Peyer's patch (tissue), 4 donors: ENCODE data around the gene ATG13. TPM values are rescaled to one million over a fixed set of nuclear protein-coding genes. Genes with fewer than 3 reads are reported as not detected.

Experiments
- DNase-seq, 3 donors: peaks; one replicate each; pipeline ENCODE4 v3.0.0-alpha.2; 2017 to 2019
- H3K27ac ChIP-seq, 4 donors: fragments of 200-600 bp; sonication (generic); one replicate each; pipeline ENCODE4 v1.5.1; 2016 to 2019
- H3K27me3 ChIP-seq, 2 donors: fragments of 200-600 bp; sonication (generic); one replicate each; pipeline ENCODE4 v1.5.1; 2019
- H3K36me3 ChIP-seq, 3 donors: fragments of 200-600 bp; sonication (generic); one replicate each; pipeline ENCODE4 v1.5.1; 2016 to 2019
- H3K4me1 ChIP-seq, 4 donors: fragments of 200-600 bp; sonication (generic); one replicate each; pipeline ENCODE4 v1.5.1; 2016 to 2019
- H3K4me3 ChIP-seq, 4 donors: fragments of 200-600 bp; sonication (generic); 1 replicate in 3 of 4; 2 replicates in 1 of 4; pipeline ENCODE4 v1.5.1; 2016 to 2019; ENCODE audit warnings: mild to moderate bottlenecking in 1 of 4
- H3K9me3 ChIP-seq, 4 donors: fragments of 200-600 bp; sonication (generic); one replicate each; pipeline ENCODE4 v1.5.1; 2016 to 2019; ENCODE audit warnings: mild to moderate bottlenecking in 1 of 4
- CTCF ChIP-seq, 6 experiments: fragments of 450-650 bp in 4 of 6; fragments of 200-600 bp in 2 of 6; sonication (generic) in 1 of 6; IDR thresholded peaks; one replicate each; pipeline ENCODE4 v1.5.1; 2017 to 2019; ENCODE audit warnings: antibody characterized with exemption in 6 of 6, mild to moderate bottlenecking in 3 of 6, moderate library complexity in 1 of 6
- POLR2A ChIP-seq, 2 donors: fragments of 450-650 bp; IDR thresholded peaks; one replicate each; pipeline ENCODE4 v1.5.1; 2017; ENCODE audit warnings: antibody characterized with exemption in 2 of 2, mild to moderate bottlenecking in 2 of 2, moderate library complexity in 2 of 2
- total RNA-seq, 4 donors: library from RNA; depleted of rRNA; stranded (reverse); fragments of >200 nt; gene quantifications; one replicate each; pipeline ENCODE4 v1.1.0, GENCODE V29; 2016

Gene ATG13
- total RNA-seq, 4 donors from 2014 or later = 86.5 to 119 (median 106) TPM

- Histone ChIP-seq H3K36me3 (no peaks in the 10 kb centered on the region), H3K4me3 (no peak overlapping the region), H3K4me1 (no peaks in the 10 kb centered on the region), H3K27me3 (no peaks in the 10 kb centered on the region), H3K9me3 (no peaks in the 10 kb centered on the region), H3K27ac (no peak overlapping the region)
- DNase-seq = no peak
- TF ChIP-seq POLR2A (IDR thresholded peaks at IDR 0.05) = no peak
- TF ChIP-seq CTCF (IDR thresholded peaks at IDR 0.05) = no peak
These were observed 16.2 kb upstream of the ATG13 start for GRCh38 chr11:46601129-46601528.

GRCh38 chr11:46603704-46604308, 13.5 kb upstream of the ATG13 start:
- H3K4me3 ChIP-seq = no peak overlapping the region
- no peaks in the 10 kb centered on the region for H3K36me3 ChIP-seq
- no peak for DNase-seq
- H3K27ac ChIP-seq = no peak overlapping the region
- no peaks in the 10 kb centered on the region for H3K27me3 ChIP-seq
- no peaks in the 10 kb centered on the region for H3K4me1 ChIP-seq
- H3K9me3 ChIP-seq = no peaks in the 10 kb centered on the region
- TF ChIP-seq CTCF (IDR thresholded peaks at IDR 0.05) (no peak), POLR2A (IDR thresholded peaks at IDR 0.05) (no peak)

GRCh38 chr11:46604796-46605195, 12.6 kb upstream of the ATG13 start:
- Histone ChIP-seq H3K36me3 (no peaks in the 10 kb centered on the region), H3K9me3 (no peaks in the 10 kb centered on the region), H3K4me1 (no peaks in the 10 kb centered on the region), H3K27ac (no peak overlapping the region), H3K27me3 (no peaks in the 10 kb centered on the region), H3K4me3 (no peak overlapping the region)
- no peak for DNase-seq
- no peak for TF ChIP-seq POLR2A (IDR thresholded peaks at IDR 0.05)

GRCh38 chr11:46607516-46607915, 9.8 kb upstream of the ATG13 start:
- H3K27ac ChIP-seq = no peak overlapping the region
- TF ChIP-seq CTCF (IDR thresholded peaks at IDR 0.05) = no peak
- no peak for TF ChIP-seq POLR2A (IDR thresholded peaks at IDR 0.05)

GRCh38 chr11:46609386-46609785, 8.0 kb upstream of the ATG13 start:
- DNase-seq = no peak
- H3K4me3 ChIP-seq = no peak overlapping the region
- H3K36me3 ChIP-seq = no peaks in the 10 kb centered on the region

More at GRCh38 chr11:46607516-46607915, 9.8 kb upstream of the ATG13 start:
- Histone ChIP-seq H3K27me3 (no peaks in the 10 kb centered on the region), H3K36me3 (no peaks in the 10 kb centered on the region), H3K4me3 (no peak overlapping the region), H3K4me1 (no peaks in the 10 kb centered on the region), H3K9me3 (no peaks in the 10 kb centered on the region)
- DNase-seq = no peak

More at GRCh38 chr11:46609386-46609785, 8.0 kb upstream of the ATG13 start:
- Histone ChIP-seq H3K9me3 (no peaks in the 10 kb centered on the region), H3K4me1 (no peaks in the 10 kb centered on the region), H3K27ac (no peak overlapping the region), H3K27me3 (no peaks in the 10 kb centered on the region)
- TF ChIP-seq POLR2A (IDR thresholded peaks at IDR 0.05) (no peak), CTCF (IDR thresholded peaks at IDR 0.05) (no peak)
